H1 (cell line): ENCODE measurements around the gene DISP3. TPM values are rescaled to one million over a fixed set of nuclear protein-coding genes. Genes with fewer than 3 reads are reported as not detected.

Experiments used
- CTCF ChIA-PET: fragments of 300-600 bp; sonication (Branson Sonifier 250); formaldehyde crosslinking; loops from one replicate; lab custom pipeline; 2021; ENCODE audit not compliant: partially characterized antibody; lab: Charles Lee
- POLR2A ChIA-PET: fragments of 300-600 bp; sonication (Branson Sonifier 250); formaldehyde crosslinking; loops from one replicate; lab custom pipeline; 2021; ENCODE audit warnings: inconsistent platforms; ENCODE audit not compliant: partially characterized antibody; lab: Charles Lee
- DNase-seq, 2 experiments: peaks; one replicate each; pipeline versions ENCODE4 v3.0.0 to v3.0.0-alpha.2; 2010 to 2022; ENCODE audit warnings: low spot score in 2 of 2, low read depth in 1 of 2, mixed read lengths in 1 of 2
- FAIRE-seq: peaks from 2 replicates; lab custom pipeline; 2011; peaks lifted over from hg19 to GRCh38; lab: Jason Lieb, UNC
- H2AFZ ChIP-seq: 2 replicates; pipeline ENCODE4 v1.8.1; 2012; ENCODE audit warnings: low read length, inconsistent platforms
- H2AK5ac ChIP-seq: 2 replicates; pipeline ENCODE4 v1.6.1; 2013; ENCODE audit warnings: low read depth, low read length
- H2BK120ac ChIP-seq: replicated peaks from 2 replicates; pipeline ENCODE3; 2013; ENCODE audit warnings: low read depth, low read length, inconsistent platforms
- H2BK12ac ChIP-seq: 2 replicates; pipeline ENCODE4 v1.6.1; 2013; ENCODE audit warnings: low read depth, low read length
- H2BK15ac ChIP-seq: 2 replicates; pipeline ENCODE4 v1.6.1; 2013; ENCODE audit warnings: low read length
- H2BK20ac ChIP-seq: 2 replicates; pipeline ENCODE4 v1.6.1; 2013; ENCODE audit warnings: low read length
- H2BK5ac ChIP-seq: 2 replicates; pipeline ENCODE4 v1.6.1; 2013; ENCODE audit warnings: low read depth, low read length
- H3K14ac ChIP-seq: 2 replicates; pipeline ENCODE4 v1.6.1; 2013; ENCODE audit warnings: inconsistent platforms; ENCODE audit not compliant: insufficient read length
- H3K18ac ChIP-seq: 2 replicates; pipeline ENCODE4 v1.6.1; 2013; ENCODE audit warnings: low read length; ENCODE audit errors: extremely low read depth
- H3K23ac ChIP-seq: 2 replicates; pipeline ENCODE4 v1.6.1; 2013; ENCODE audit warnings: inconsistent platforms; ENCODE audit not compliant: insufficient read length
- H3K23me2 ChIP-seq: 2 replicates; pipeline ENCODE4 v1.6.1; 2013; ENCODE audit warnings: low read depth, low read length
- H3K27ac ChIP-seq: 2 replicates; pipeline ENCODE4 v1.6.1; 2011; ENCODE audit warnings: low read depth, low read length, inconsistent platforms
- H3K27me3 ChIP-seq, 4 experiments: replicated peaks in 1 of 4; 1 replicate in 1 of 4; 2 replicates in 3 of 4; pipeline versions ENCODE4 v1.6.1 to v1.8.1; 2011 to 2013; ENCODE audit warnings: low read length in 3 of 4, mild to moderate bottlenecking in 3 of 4, inconsistent platforms in 2 of 4, mixed read lengths in 2 of 4, moderate library complexity in 1 of 4; ENCODE audit not compliant: control insufficient read depth in 3 of 4, insufficient read depth in 3 of 4; ENCODE audit errors: extremely low read depth in 1 of 4
- H3K36me3 ChIP-seq, 4 experiments: 2 replicates each; pipeline versions ENCODE4 v1.6.1 to v1.8.1; 2011 to 2013; ENCODE audit warnings: mild to moderate bottlenecking in 4 of 4, low read length in 3 of 4, moderate library complexity in 2 of 4, control low read depth in 1 of 4, inconsistent platforms in 1 of 4; ENCODE audit not compliant: insufficient read depth in 4 of 4, control insufficient read depth in 2 of 4
- H3K4ac ChIP-seq: replicated peaks from 2 replicates; pipeline ENCODE3; 2013; ENCODE audit warnings: low read length, low read depth, mixed read lengths, inconsistent platforms; ENCODE audit not compliant: insufficient read length
- H3K4me1 ChIP-seq, 4 experiments: replicated peaks in 1 of 4; 1 replicate in 1 of 4; 2 replicates in 3 of 4; pipeline versions ENCODE4 v1.6.1 to v1.8.1; 2011 to 2013; ENCODE audit warnings: low read length in 3 of 4, inconsistent platforms in 2 of 4, mixed read lengths in 1 of 4; ENCODE audit not compliant: insufficient read depth in 4 of 4, control insufficient read depth in 3 of 4
- H3K4me2 ChIP-seq, 2 experiments: 2 replicates each; pipeline versions ENCODE4 v1.6.1 to v1.8.1; 2011 to 2013; ENCODE audit warnings: low read depth in 2 of 2, low read length in 2 of 2, control low read depth in 1 of 2, inconsistent platforms in 1 of 2, mild to moderate bottlenecking in 1 of 2; ENCODE audit not compliant: insufficient read depth in 1 of 2
- H3K4me3 ChIP-seq, 4 experiments: fragments of 200-600, 300-600 bp in 1 of 4; sonication (generic), shearing (Covaris generic), sonication (Bioruptor Twin) in 1 of 4; 2 replicates each; pipeline versions ENCODE4 v1.5.1 to v1.8.1; 2011 to 2016; ENCODE audit warnings: low read length in 4 of 4, low read depth in 3 of 4, control low read depth in 2 of 4, inconsistent platforms in 2 of 4, mild to moderate bottlenecking in 2 of 4, mixed read lengths in 1 of 4, moderate library complexity in 1 of 4; ENCODE audit not compliant: insufficient read depth in 2 of 4; ENCODE audit errors: extremely low read depth in 1 of 4
- H3K56ac ChIP-seq: replicated peaks from 2 replicates; pipeline ENCODE3; 2013; ENCODE audit warnings: low read depth, mild to moderate bottlenecking, mixed read lengths, low read length, inconsistent platforms; ENCODE audit not compliant: insufficient read length
- H3K79me1 ChIP-seq: 2 replicates; pipeline ENCODE4 v1.6.1; 2013; ENCODE audit warnings: low read depth, low read length, control low read depth
- H3K79me2 ChIP-seq, 2 experiments: 2 replicates each; pipeline versions ENCODE4 v1.6.1 to v1.8.1; 2012 to 2013; ENCODE audit warnings: low read length in 2 of 2, mild to moderate bottlenecking in 2 of 2, inconsistent platforms in 1 of 2; ENCODE audit not compliant: insufficient read depth in 2 of 2, control insufficient read depth in 1 of 2
- H3K9ac ChIP-seq, 4 experiments: replicated peaks in 1 of 4; 1 replicate in 1 of 4; 2 replicates in 3 of 4; pipeline versions ENCODE4 v1.6.1 to v1.8.1; 2011 to 2013; ENCODE audit warnings: low read depth in 3 of 4, low read length in 3 of 4, control low read depth in 2 of 4, mild to moderate bottlenecking in 2 of 4, moderate library complexity in 2 of 4, inconsistent platforms in 1 of 4; ENCODE audit errors: extremely low read depth in 1 of 4
- H3K9me3 ChIP-seq, 2 experiments: 2 replicates each; pipeline versions ENCODE4 v1.6.1 to v1.8.1; 2012 to 2013; ENCODE audit warnings: mild to moderate bottlenecking in 2 of 2, moderate library complexity in 2 of 2, control low read depth in 1 of 2, inconsistent platforms in 1 of 2, low read depth in 1 of 2, low read length in 1 of 2, mixed read lengths in 1 of 2; ENCODE audit not compliant: insufficient read depth in 2 of 2
- H4K20me1 ChIP-seq, 2 experiments: replicated peaks in 1 of 2; 2 replicates each; pipeline versions ENCODE3 to v1.8.1; 2011 to 2013; ENCODE audit warnings: inconsistent platforms in 2 of 2, low read length in 2 of 2, mild to moderate bottlenecking in 1 of 2; ENCODE audit not compliant: insufficient read depth in 2 of 2, control insufficient read depth in 1 of 2
- H4K5ac ChIP-seq: 2 replicates; pipeline ENCODE4 v1.6.1; 2013; ENCODE audit warnings: low read length, low read depth, mixed read lengths, inconsistent platforms; ENCODE audit not compliant: insufficient read length
- H4K8ac ChIP-seq: 2 replicates; pipeline ENCODE4 v1.8.0; 2013; ENCODE audit warnings: mild to moderate bottlenecking, moderate library complexity, low read length, inconsistent platforms; ENCODE audit not compliant: insufficient read depth; ENCODE audit errors: extremely low read depth
- H4K91ac ChIP-seq: replicated peaks from 2 replicates; pipeline ENCODE3; 2013; ENCODE audit warnings: low read length, mixed read lengths, inconsistent platforms; ENCODE audit not compliant: insufficient read length
- TEAD4 ChIP-seq: IDR thresholded peaks from 2 replicates; pipeline ENCODE4 v1.6.1; 2012; ENCODE audit warnings: low read depth, low read length, inconsistent platforms, mixed read lengths
- YY1 ChIP-seq: IDR thresholded peaks from 2 replicates; pipeline ENCODE4 v1.6.1; 2011; ENCODE audit warnings: low read depth, mild to moderate bottlenecking, low read length
- WGBS, 2 experiments: shearing (Covaris generic) in 1 of 2; methylation state at CpG; one replicate each; pipeline versions ENCODE4 v1.1.6 to v1.1.7; 2013 to 2015; ENCODE audit warnings: low lambda C conversion rate in 2 of 2, mixed read lengths in 2 of 2, inconsistent platforms in 1 of 2, low coverage in 1 of 2, missing lambda C conversion rate in 1 of 2; ENCODE audit not compliant: insufficient replicate concordance in 2 of 2, insufficient coverage in 1 of 2, insufficient read length in 1 of 2; ENCODE audit errors: extremely low coverage in 1 of 2, missing lambda C conversion rate in 1 of 2; 5-methylcytosine and 5-hydroxymethylcytosine counted together
- polyA plus RNA-seq, 7 experiments: library from polyadenylated mRNA; depleted of rRNA in 3 of 7; stranded (reverse) in 5 of 7; unstranded in 2 of 7; fragments of >200 nt in 5 of 7; fragments of 200-250 nt in 2 of 7; gene quantifications; 1 replicate in 5 of 7; 2 replicates in 1 of 7; 4 replicates in 1 of 7; pipeline versions ENCODE4 v1.2.1 to v1.2.3, GENCODE V29; 2011 to 2013; ENCODE audit warnings: missing spikeins in 2 of 7, mixed read lengths in 2 of 7
- total RNA-seq: library from RNA; stranded (reverse); fragmentation: NEBNext Ultra II Directional; extraction: Animal tissue kit (Norgen Biotek cat#: 25700); gene quantifications from 2 replicates; pipeline ENCODE4 v1.2.1, GENCODE V29; 2021

The DISP3 gene
- total and polyA plus RNA-seq, 2 of the 8 experiments (the other 6 are each of a cell fraction or from before 2014, with no cell fraction given), result 3.4 to 4.6 TPM

GRCh38 chr1:11449100-11449403, 29.9 kb upstream of the DISP3 start:
- Histone ChIP-seq H4K20me1 (no peaks in the 10 kb centered on the region), H3K36me3 (no peaks in the 10 kb centered on the region), H3K27me3 (0 out of 7 replicates have a peak, but pooled peaks cover 0 to 2% (median 0%) of the 10 kb centered on the region in 4 experiments), H3K23ac (no peak overlapping the region), H3K4me2 (no peak overlapping the region), H2BK5ac (0 out of 2 replicates have a peak overlapping the region, but pooled peaks have one; percentile 44), H3K4me1 (peaks cover 0 to 3% (median 0%) of the 10 kb centered on the region in 4 experiments; a peak in 3 of 7 replicates), H4K5ac (no peak overlapping the region), H3K4me3 (no peak overlapping the region), H3K56ac (no peak overlapping the region), H3K23me2 (no peaks in the 10 kb centered on the region), H2AK5ac (no peak overlapping the region), H3K9me3 (no peaks in the 10 kb centered on the region), H3K4ac (no peak overlapping the region), H3K27ac (no peak overlapping the region), H3K79me2 (no peaks in the 10 kb centered on the region), H2BK12ac (no peak overlapping the region), H3K9ac (no peak overlapping the region), H3K18ac (no peak overlapping the region), H2BK15ac (no peak overlapping the region), H3K14ac (no peak overlapping the region), H3K79me1 (no peaks in the 10 kb centered on the region), H4K91ac (no peak overlapping the region), H4K8ac (no peak overlapping the region), H2BK20ac (no peak overlapping the region), H2AFZ (no peak overlapping the region), H2BK120ac (no peak overlapping the region)
- TF ChIP-seq TEAD4 (no peak), YY1 (no peak)
- no peak for FAIRE-seq
- no peak for DNase-seq
- 84% methylated on average over 11 of the region's 11 CpGs; no CpG with 5 or more reads in 1 of the 2 experiments for WGBS, 2 experiments
- ChIA-PET CTCF (interaction anchor here (1.5 kb wide), 1 partner anchor 194 kb away, joined by 4 read pairs; no protein-coding TSS in a partner anchor), POLR2A (no interaction called here)
